H1 (cell line): ENCODE results near the gene ZNF641. TPM values are rescaled to one million over a fixed set of nuclear protein-coding genes. Genes with fewer than 3 reads are reported as not detected.

Experiments
- CTCF ChIA-PET: fragments of 300-600 bp; sonication (Branson Sonifier 250); formaldehyde crosslinking; loops from one replicate; lab custom pipeline; 2021; ENCODE audit not compliant: partially characterized antibody; lab: Charles Lee
- POLR2A ChIA-PET: fragments of 300-600 bp; sonication (Branson Sonifier 250); formaldehyde crosslinking; loops from one replicate; lab custom pipeline; 2021; ENCODE audit warnings: inconsistent platforms; ENCODE audit not compliant: partially characterized antibody; lab: Charles Lee
- DNase-seq, 2 experiments: peaks; one replicate each; pipeline versions ENCODE4 v3.0.0 to v3.0.0-alpha.2; 2010 to 2022; ENCODE audit warnings: low spot score in 2 of 2, low read depth in 1 of 2, mixed read lengths in 1 of 2
- FAIRE-seq: peaks from 2 replicates; lab custom pipeline; 2011; peaks lifted over from hg19 to GRCh38; lab: Jason Lieb, UNC
- H2AFZ ChIP-seq: 2 replicates; pipeline ENCODE4 v1.8.1; 2012; ENCODE audit warnings: low read length, inconsistent platforms
- H2AK5ac ChIP-seq: 2 replicates; pipeline ENCODE4 v1.6.1; 2013; ENCODE audit warnings: low read depth, low read length
- H2BK120ac ChIP-seq: replicated peaks from 2 replicates; pipeline ENCODE3; 2013; ENCODE audit warnings: low read depth, low read length, inconsistent platforms
- H2BK12ac ChIP-seq: 2 replicates; pipeline ENCODE4 v1.6.1; 2013; ENCODE audit warnings: low read depth, low read length
- H2BK15ac ChIP-seq: 2 replicates; pipeline ENCODE4 v1.6.1; 2013; ENCODE audit warnings: low read length
- H2BK20ac ChIP-seq: 2 replicates; pipeline ENCODE4 v1.6.1; 2013; ENCODE audit warnings: low read length
- H2BK5ac ChIP-seq: 2 replicates; pipeline ENCODE4 v1.6.1; 2013; ENCODE audit warnings: low read depth, low read length
- H3K14ac ChIP-seq: 2 replicates; pipeline ENCODE4 v1.6.1; 2013; ENCODE audit warnings: inconsistent platforms; ENCODE audit not compliant: insufficient read length
- H3K18ac ChIP-seq: 2 replicates; pipeline ENCODE4 v1.6.1; 2013; ENCODE audit warnings: low read length; ENCODE audit errors: extremely low read depth
- H3K23ac ChIP-seq: 2 replicates; pipeline ENCODE4 v1.6.1; 2013; ENCODE audit warnings: inconsistent platforms; ENCODE audit not compliant: insufficient read length
- H3K23me2 ChIP-seq: 2 replicates; pipeline ENCODE4 v1.6.1; 2013; ENCODE audit warnings: low read depth, low read length
- H3K27ac ChIP-seq: 2 replicates; pipeline ENCODE4 v1.6.1; 2011; ENCODE audit warnings: low read depth, low read length, inconsistent platforms
- H3K27me3 ChIP-seq, 4 experiments: replicated peaks in 1 of 4; 1 replicate in 1 of 4; 2 replicates in 3 of 4; pipeline versions ENCODE4 v1.6.1 to v1.8.1; 2011 to 2013; ENCODE audit warnings: low read length in 3 of 4, mild to moderate bottlenecking in 3 of 4, inconsistent platforms in 2 of 4, mixed read lengths in 2 of 4, moderate library complexity in 1 of 4; ENCODE audit not compliant: control insufficient read depth in 3 of 4, insufficient read depth in 3 of 4; ENCODE audit errors: extremely low read depth in 1 of 4
- H3K36me3 ChIP-seq, 4 experiments: 2 replicates each; pipeline versions ENCODE4 v1.6.1 to v1.8.1; 2011 to 2013; ENCODE audit warnings: mild to moderate bottlenecking in 4 of 4, low read length in 3 of 4, moderate library complexity in 2 of 4, control low read depth in 1 of 4, inconsistent platforms in 1 of 4; ENCODE audit not compliant: insufficient read depth in 4 of 4, control insufficient read depth in 2 of 4
- H3K4ac ChIP-seq: replicated peaks from 2 replicates; pipeline ENCODE3; 2013; ENCODE audit warnings: low read length, low read depth, mixed read lengths, inconsistent platforms; ENCODE audit not compliant: insufficient read length
- H3K4me1 ChIP-seq, 4 experiments: replicated peaks in 1 of 4; 1 replicate in 1 of 4; 2 replicates in 3 of 4; pipeline versions ENCODE4 v1.6.1 to v1.8.1; 2011 to 2013; ENCODE audit warnings: low read length in 3 of 4, inconsistent platforms in 2 of 4, mixed read lengths in 1 of 4; ENCODE audit not compliant: insufficient read depth in 4 of 4, control insufficient read depth in 3 of 4
- H3K4me2 ChIP-seq, 2 experiments: 2 replicates each; pipeline versions ENCODE4 v1.6.1 to v1.8.1; 2011 to 2013; ENCODE audit warnings: low read depth in 2 of 2, low read length in 2 of 2, control low read depth in 1 of 2, inconsistent platforms in 1 of 2, mild to moderate bottlenecking in 1 of 2; ENCODE audit not compliant: insufficient read depth in 1 of 2
- H3K4me3 ChIP-seq, 4 experiments: fragments of 200-600, 300-600 bp in 1 of 4; sonication (generic), shearing (Covaris generic), sonication (Bioruptor Twin) in 1 of 4; 2 replicates each; pipeline versions ENCODE4 v1.5.1 to v1.8.1; 2011 to 2016; ENCODE audit warnings: low read length in 4 of 4, low read depth in 3 of 4, control low read depth in 2 of 4, inconsistent platforms in 2 of 4, mild to moderate bottlenecking in 2 of 4, mixed read lengths in 1 of 4, moderate library complexity in 1 of 4; ENCODE audit not compliant: insufficient read depth in 2 of 4; ENCODE audit errors: extremely low read depth in 1 of 4
- H3K56ac ChIP-seq: replicated peaks from 2 replicates; pipeline ENCODE3; 2013; ENCODE audit warnings: low read depth, mild to moderate bottlenecking, mixed read lengths, low read length, inconsistent platforms; ENCODE audit not compliant: insufficient read length
- H3K79me1 ChIP-seq: 2 replicates; pipeline ENCODE4 v1.6.1; 2013; ENCODE audit warnings: low read depth, low read length, control low read depth
- H3K79me2 ChIP-seq, 2 experiments: 2 replicates each; pipeline versions ENCODE4 v1.6.1 to v1.8.1; 2012 to 2013; ENCODE audit warnings: low read length in 2 of 2, mild to moderate bottlenecking in 2 of 2, inconsistent platforms in 1 of 2; ENCODE audit not compliant: insufficient read depth in 2 of 2, control insufficient read depth in 1 of 2
- H3K9ac ChIP-seq, 4 experiments: replicated peaks in 1 of 4; 1 replicate in 1 of 4; 2 replicates in 3 of 4; pipeline versions ENCODE4 v1.6.1 to v1.8.1; 2011 to 2013; ENCODE audit warnings: low read depth in 3 of 4, low read length in 3 of 4, control low read depth in 2 of 4, mild to moderate bottlenecking in 2 of 4, moderate library complexity in 2 of 4, inconsistent platforms in 1 of 4; ENCODE audit errors: extremely low read depth in 1 of 4
- H3K9me3 ChIP-seq, 2 experiments: 2 replicates each; pipeline versions ENCODE4 v1.6.1 to v1.8.1; 2012 to 2013; ENCODE audit warnings: mild to moderate bottlenecking in 2 of 2, moderate library complexity in 2 of 2, control low read depth in 1 of 2, inconsistent platforms in 1 of 2, low read depth in 1 of 2, low read length in 1 of 2, mixed read lengths in 1 of 2; ENCODE audit not compliant: insufficient read depth in 2 of 2
- H4K20me1 ChIP-seq, 2 experiments: replicated peaks in 1 of 2; 2 replicates each; pipeline versions ENCODE3 to v1.8.1; 2011 to 2013; ENCODE audit warnings: inconsistent platforms in 2 of 2, low read length in 2 of 2, mild to moderate bottlenecking in 1 of 2; ENCODE audit not compliant: insufficient read depth in 2 of 2, control insufficient read depth in 1 of 2
- H4K5ac ChIP-seq: 2 replicates; pipeline ENCODE4 v1.6.1; 2013; ENCODE audit warnings: low read length, low read depth, mixed read lengths, inconsistent platforms; ENCODE audit not compliant: insufficient read length
- H4K8ac ChIP-seq: 2 replicates; pipeline ENCODE4 v1.8.0; 2013; ENCODE audit warnings: mild to moderate bottlenecking, moderate library complexity, low read length, inconsistent platforms; ENCODE audit not compliant: insufficient read depth; ENCODE audit errors: extremely low read depth
- H4K91ac ChIP-seq: replicated peaks from 2 replicates; pipeline ENCODE3; 2013; ENCODE audit warnings: low read length, mixed read lengths, inconsistent platforms; ENCODE audit not compliant: insufficient read length
- ASH2L ChIP-seq: fragments of 200-600, 300-600 bp; sonication (generic); IDR thresholded peaks from one replicate; pipeline ENCODE4 v1.7.1; 2017; ENCODE audit warnings: low read length
- HDAC6 ChIP-seq: IDR thresholded peaks from one replicate; pipeline ENCODE4 v1.7.1; 2012; ENCODE audit warnings: low read depth, mild to moderate bottlenecking, inconsistent platforms, low read length, moderate library complexity
- JUN ChIP-seq: IDR thresholded peaks from 2 replicates; pipeline ENCODE4 v1.6.1; 2011; ENCODE audit warnings: low read depth, mild to moderate bottlenecking, improper control_type of control experiment, low read length
- KDM4A ChIP-seq: IDR thresholded peaks from one replicate; pipeline ENCODE4 v1.7.1; 2012; ENCODE audit warnings: low read depth, mild to moderate bottlenecking, moderate library complexity, low read length, inconsistent platforms; ENCODE audit not compliant: severe bottlenecking
- PHF8 ChIP-seq: fragments of 200-600 bp; sonication (generic); conservative IDR thresholded peaks from 2 replicates; pipeline ENCODE4 v1.7.1; 2012; ENCODE audit warnings: low read depth, mild to moderate bottlenecking, inconsistent platforms, low read length, moderate library complexity
- POU5F1 ChIP-seq: IDR thresholded peaks from 2 replicates; pipeline ENCODE4 v1.6.1; 2011; ENCODE audit warnings: low read depth, mild to moderate bottlenecking, low read length, moderate library complexity
- SIN3A ChIP-seq, 2 experiments: IDR thresholded peaks in 1 of 2; conservative IDR thresholded peaks in 1 of 2; 2 replicates each; pipeline ENCODE4 v1.6.1; 2011 to 2012; ENCODE audit warnings: low read length in 2 of 2, improper control_type of control experiment in 1 of 2, low read depth in 1 of 2, mild to moderate bottlenecking in 1 of 2
- SIRT6 ChIP-seq: IDR thresholded peaks from one replicate; pipeline ENCODE4 v1.7.1; 2012; ENCODE audit warnings: low read length, inconsistent platforms
- SUZ12 ChIP-seq: fragments of 200-600 bp; sonication (generic); IDR thresholded peaks from 2 replicates; pipeline ENCODE4 v1.6.1; 2012; ENCODE audit warnings: mild to moderate bottlenecking, inconsistent platforms, low read length, moderate library complexity, mixed read lengths
- WGBS, 2 experiments: shearing (Covaris generic) in 1 of 2; methylation state at CpG; one replicate each; pipeline versions ENCODE4 v1.1.6 to v1.1.7; 2013 to 2015; ENCODE audit warnings: low lambda C conversion rate in 2 of 2, mixed read lengths in 2 of 2, inconsistent platforms in 1 of 2, low coverage in 1 of 2, missing lambda C conversion rate in 1 of 2; ENCODE audit not compliant: insufficient replicate concordance in 2 of 2, insufficient coverage in 1 of 2, insufficient read length in 1 of 2; ENCODE audit errors: extremely low coverage in 1 of 2, missing lambda C conversion rate in 1 of 2; 5-methylcytosine and 5-hydroxymethylcytosine counted together
- polyA plus RNA-seq, 7 experiments: library from polyadenylated mRNA; depleted of rRNA in 3 of 7; stranded (reverse) in 5 of 7; unstranded in 2 of 7; fragments of >200 nt in 5 of 7; fragments of 200-250 nt in 2 of 7; gene quantifications; 1 replicate in 5 of 7; 2 replicates in 1 of 7; 4 replicates in 1 of 7; pipeline versions ENCODE4 v1.2.1 to v1.2.3, GENCODE V29; 2011 to 2013; ENCODE audit warnings: missing spikeins in 2 of 7, mixed read lengths in 2 of 7
- total RNA-seq: library from RNA; stranded (reverse); fragmentation: NEBNext Ultra II Directional; extraction: Animal tissue kit (Norgen Biotek cat#: 25700); gene quantifications from 2 replicates; pipeline ENCODE4 v1.2.1, GENCODE V29; 2021
- TF ChIP-seq, protein P1 (sequence below), 3 experiments: IDR thresholded peaks; 1 replicate in 2 of 3; 2 replicates in 1 of 3; pipeline versions ENCODE4 v1.5.1 to v1.6.1; 2011; ENCODE audit warnings: low read length in 3 of 3, mild to moderate bottlenecking in 3 of 3, inconsistent platforms in 2 of 3, low read depth in 1 of 3, moderate library complexity in 1 of 3; ENCODE audit not compliant: insufficient read depth in 1 of 3; ENCODE audit errors: control extremely low read depth in 1 of 3
- TF ChIP-seq, protein P2 (sequence below): IDR thresholded peaks from 2 replicates; pipeline ENCODE4 v1.6.1; 2011; ENCODE audit warnings: low read depth, mild to moderate bottlenecking, low read length; ENCODE audit not compliant: insufficient read depth

ZNF641 gene
- total and polyA plus RNA-seq, 2 of the 8 experiments (the other 6 are each of a cell fraction or from before 2014, with no cell fraction given) = 2.4 to 6.2 TPM

DNA sequence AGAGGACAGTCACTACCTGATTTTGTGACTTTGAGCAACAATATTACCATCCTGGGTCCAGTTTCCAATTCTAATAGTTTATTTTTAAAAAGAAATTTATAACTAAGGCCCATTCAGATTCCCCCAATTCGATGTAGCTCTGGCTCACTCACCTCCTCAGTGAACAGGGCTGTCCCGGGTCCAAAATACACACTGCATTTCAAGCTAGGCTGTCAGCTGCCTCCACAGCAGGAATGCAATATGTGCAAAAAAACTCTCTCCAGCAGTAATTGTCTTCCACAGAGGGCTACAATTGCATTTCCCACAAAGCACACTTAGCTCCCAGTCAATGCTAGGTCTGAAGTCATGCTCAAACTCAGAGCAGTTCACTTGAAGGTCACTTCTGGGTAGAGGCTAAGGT lies 39.3 kb upstream of the ZNF641 start:
- ChIA-PET POLR2A (no interaction called here), CTCF (interaction anchor here (0.8 kb wide), 1 partner anchor 83 kb away, joined by 3 read pairs; no protein-coding TSS in a partner anchor)
- WGBS, 2 experiments = 58% methylated on average over 2 of the region's 2 CpGs; no CpG with 5 or more reads in 1 of the 2 experiments
- Histone ChIP-seq H3K27ac (no peak overlapping the region), H2AFZ (no peak overlapping the region), H4K91ac (no peak overlapping the region), H4K20me1 (no peaks in the 10 kb centered on the region), H3K4me3 (no peak overlapping the region), H4K8ac (no peak overlapping the region), H3K4me2 (no peak overlapping the region), H2BK120ac (no peak overlapping the region), H3K9me3 (peaks cover 28 to 33% of the 10 kb centered on the region in 2 experiments; a peak in 3 of 4 replicates), H3K9ac (no peak overlapping the region), H3K4ac (no peak overlapping the region), H3K36me3 (no peaks in the 10 kb centered on the region), H3K56ac (no peak overlapping the region), H2BK15ac (no peak overlapping the region), H2AK5ac (no peak overlapping the region), H3K4me1 (no peaks in the 10 kb centered on the region), H2BK12ac (no peak overlapping the region), H3K23me2 (no peaks in the 10 kb centered on the region), H3K27me3 (0 out of 7 replicates have a peak, but pooled peaks cover 0 to 4% (median 0%) of the 10 kb centered on the region in 4 experiments), H3K79me1 (no peaks in the 10 kb centered on the region), H2BK5ac (no peak overlapping the region), H3K14ac (no peak overlapping the region), H2BK20ac (no peak overlapping the region), H3K23ac (no peak overlapping the region), H4K5ac (no peak overlapping the region), H3K18ac (no peak overlapping the region), H3K79me2 (no peaks in the 10 kb centered on the region)
- DNase-seq (no peak), FAIRE-seq (no peak)
- TF ChIP-seq HDAC6 (no peak), SIRT6 (no peak), ASH2L (no peak), PHF8 (no peak), SUZ12 (no peak), KDM4A (no peak), SIN3A (conservative IDR thresholded peaks at IDR 0.05 in 1 of 2, IDR thresholded peaks at IDR 0.05 in 1 of 2; ENCODE audit: low read depth in 1 of 2, low read length in 2 of 2) (no peak), JUN (no peak), POU5F1 (no peak)
- TF ChIP-seq, protein P1, sequence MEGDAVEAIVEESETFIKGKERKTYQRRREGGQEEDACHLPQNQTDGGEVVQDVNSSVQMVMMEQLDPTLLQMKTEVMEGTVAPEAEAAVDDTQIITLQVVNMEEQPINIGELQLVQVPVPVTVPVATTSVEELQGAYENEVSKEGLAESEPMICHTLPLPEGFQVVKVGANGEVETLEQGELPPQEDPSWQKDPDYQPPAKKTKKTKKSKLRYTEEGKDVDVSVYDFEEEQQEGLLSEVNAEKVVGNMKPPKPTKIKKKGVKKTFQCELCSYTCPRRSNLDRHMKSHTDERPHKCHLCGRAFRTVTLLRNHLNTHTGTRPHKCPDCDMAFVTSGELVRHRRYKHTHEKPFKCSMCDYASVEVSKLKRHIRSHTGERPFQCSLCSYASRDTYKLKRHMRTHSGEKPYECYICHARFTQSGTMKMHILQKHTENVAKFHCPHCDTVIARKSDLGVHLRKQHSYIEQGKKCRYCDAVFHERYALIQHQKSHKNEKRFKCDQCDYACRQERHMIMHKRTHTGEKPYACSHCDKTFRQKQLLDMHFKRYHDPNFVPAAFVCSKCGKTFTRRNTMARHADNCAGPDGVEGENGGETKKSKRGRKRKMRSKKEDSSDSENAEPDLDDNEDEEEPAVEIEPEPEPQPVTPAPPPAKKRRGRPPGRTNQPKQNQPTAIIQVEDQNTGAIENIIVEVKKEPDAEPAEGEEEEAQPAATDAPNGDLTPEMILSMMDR (IDR thresholded peaks at IDR 0.05; ENCODE audit: control extremely low read depth in 1 of 3, insufficient read depth in 1 of 3, low read depth in 1 of 3, low read length in 3 of 3) = no peak
- TF ChIP-seq, protein P2, sequence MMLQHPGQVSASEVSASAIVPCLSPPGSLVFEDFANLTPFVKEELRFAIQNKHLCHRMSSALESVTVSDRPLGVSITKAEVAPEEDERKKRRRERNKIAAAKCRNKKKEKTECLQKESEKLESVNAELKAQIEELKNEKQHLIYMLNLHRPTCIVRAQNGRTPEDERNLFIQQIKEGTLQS = no peak
